Nephron (organoid): ENCODE measurements around the gene PRKCG.

Source experiments
- H3K27ac Mint-ChIP-seq, 3 experiments: 2 replicates each; pipeline ENCODE4 v1.8.0; 2020; ENCODE audit warnings: mixed read lengths in 3 of 3, mild to moderate bottlenecking in 2 of 3, moderate library complexity in 1 of 3
- H3K27me3 Mint-ChIP-seq: 2 replicates; pipeline ENCODE4 v1.8.0; 2021; ENCODE audit warnings: low read depth, mild to moderate bottlenecking, moderate library complexity, mixed read lengths
- H3K36me3 Mint-ChIP-seq: 2 replicates; pipeline ENCODE4 v1.8.0; 2020; ENCODE audit warnings: low read depth, mixed read lengths
- H3K4me1 Mint-ChIP-seq: 2 replicates; pipeline ENCODE4 v1.8.0; 2020; ENCODE audit warnings: mixed read lengths
- H3K4me3 Mint-ChIP-seq, 3 experiments: 2 replicates each; pipeline ENCODE4 v1.8.0; 2020; ENCODE audit warnings: mild to moderate bottlenecking in 3 of 3, mixed read lengths in 3 of 3, moderate library complexity in 2 of 3
- H3K9me3 Mint-ChIP-seq: 2 replicates; pipeline ENCODE4 v1.8.0; 2020; ENCODE audit warnings: mixed read lengths
- CTCF ChIP-seq, 3 experiments: fragments of 200-600 bp; sonication (generic); IDR thresholded peaks; one replicate each; pipeline ENCODE4 v1.5.0; 2021; ENCODE audit warnings: antibody characterized with exemption in 3 of 3; ENCODE audit not compliant: unreplicated experiment in 3 of 3

The PRKCG gene

DNA sequence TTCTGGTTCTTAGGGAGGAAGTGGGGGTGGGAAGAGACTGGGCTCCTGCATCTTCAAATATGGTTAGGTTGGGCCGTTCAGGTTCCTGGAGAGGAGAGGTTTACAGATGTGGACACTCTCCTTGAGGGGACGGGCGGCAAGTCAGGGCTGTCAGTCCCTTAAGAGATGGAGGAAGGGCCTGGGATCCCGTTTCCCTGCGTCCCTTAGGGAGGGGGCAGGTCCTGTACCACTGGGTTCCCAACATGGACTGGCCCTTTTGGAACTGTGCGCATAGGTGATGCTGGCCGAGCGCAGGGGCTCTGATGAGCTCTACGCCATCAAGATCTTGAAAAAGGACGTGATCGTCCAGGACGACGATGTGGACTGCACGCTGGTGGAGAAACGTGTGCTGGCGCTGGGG is 16.2 kb downstream of the PRKCG start:
- no peaks in the 10 kb centered on the region for H3K36me3 Mint-ChIP-seq
- TF ChIP-seq CTCF (IDR thresholded peaks at IDR 0.05; ENCODE audit: unreplicated experiment in 3 of 3), result no peak
- peaks cover 81% of the 10 kb centered on the region for H3K27me3 Mint-ChIP-seq
- no peaks in the 10 kb centered on the region for H3K4me1 Mint-ChIP-seq
- no peak overlapping the region for H3K4me3 Mint-ChIP-seq
- no peaks in the 10 kb centered on the region for H3K9me3 Mint-ChIP-seq
- H3K27ac Mint-ChIP-seq, result no peak overlapping the region

DNA sequence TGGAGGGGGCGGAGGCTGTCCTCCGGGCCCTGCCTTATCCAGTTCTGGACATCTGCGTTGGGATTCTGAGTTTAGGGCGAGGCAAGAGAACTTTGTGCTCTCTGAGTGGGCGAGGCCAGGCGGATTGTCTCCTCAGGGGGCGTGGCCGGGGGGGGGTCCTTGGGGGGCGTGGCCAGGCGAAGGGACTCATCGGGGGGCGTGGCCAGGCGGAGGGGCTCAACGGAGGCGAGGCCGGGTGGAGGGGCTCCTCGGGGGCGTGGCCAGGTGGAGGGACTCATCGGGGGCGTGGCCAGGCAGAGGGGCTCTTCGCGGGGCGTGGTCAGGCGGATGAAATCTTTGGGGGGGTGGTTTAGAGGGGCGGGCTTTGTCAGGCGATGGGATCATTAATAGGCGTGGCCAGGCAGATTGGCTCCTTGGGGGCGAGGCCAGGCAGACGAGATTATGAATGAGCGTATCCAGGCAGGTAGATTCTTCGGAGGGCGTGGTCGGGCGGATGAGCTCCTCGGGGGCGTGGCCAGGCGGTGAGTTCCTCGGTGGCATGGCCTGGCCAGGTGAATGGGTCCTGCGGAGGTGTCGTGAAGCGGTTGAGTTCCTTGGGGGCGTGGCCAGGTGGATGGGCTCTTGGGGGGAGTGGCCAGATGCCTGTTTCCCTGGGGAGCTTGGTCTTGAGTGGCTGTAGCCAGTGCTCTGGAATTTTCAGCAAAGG is 16.8 kb downstream of the PRKCG start:
- Mint-ChIP-seq H3K27me3 (peaks cover 82% of the 10 kb centered on the region), H3K4me3 (peak overlapping the region in 1 of 3 experiments; percentile 44), H3K9me3 (no peaks in the 10 kb centered on the region), H3K4me1 (no peaks in the 10 kb centered on the region), H3K27ac (no peak overlapping the region), H3K36me3 (no peaks in the 10 kb centered on the region)
- TF ChIP-seq CTCF (IDR thresholded peaks at IDR 0.05; ENCODE audit: unreplicated experiment in 3 of 3), result no peak

GRCh38 chr19:53900191-53900860 is 18.3 kb downstream of the PRKCG start:
- H3K9me3 Mint-ChIP-seq, result no peaks in the 10 kb centered on the region

DNA sequence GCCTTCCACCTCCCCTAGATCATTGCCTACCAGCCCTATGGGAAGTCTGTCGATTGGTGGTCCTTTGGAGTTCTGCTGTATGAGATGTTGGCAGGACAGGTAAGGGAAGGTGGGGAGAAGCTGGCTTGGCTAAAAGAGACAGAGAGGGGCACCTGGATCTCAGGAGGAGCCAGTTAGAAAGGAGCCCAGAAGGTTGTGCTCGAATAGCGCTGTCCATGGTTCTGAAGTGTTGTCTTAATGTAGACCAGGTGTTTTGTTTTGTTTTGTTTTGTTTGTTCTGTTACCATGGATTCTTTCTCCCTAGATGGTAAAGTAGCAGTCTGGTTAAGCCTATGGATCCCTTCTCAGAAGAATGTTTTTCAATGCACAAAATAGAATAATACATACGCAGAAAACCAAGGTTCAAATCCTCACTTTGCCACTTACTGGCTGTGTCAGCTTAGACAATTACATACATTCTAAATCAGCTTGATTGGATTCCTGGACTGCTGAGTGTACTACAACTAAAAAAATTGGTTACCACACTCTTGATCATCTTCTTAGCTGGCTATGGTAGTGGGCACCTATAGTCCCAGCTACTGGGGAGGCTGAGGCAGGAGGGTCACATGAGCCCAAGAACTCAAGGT is 21.2 kb downstream of the PRKCG start:
- Mint-ChIP-seq H3K4me3 (no peak overlapping the region), H3K27ac (no peak overlapping the region), H3K9me3 (no peaks in the 10 kb centered on the region), H3K36me3 (no peaks in the 10 kb centered on the region), H3K27me3 (peaks cover 93% of the 10 kb centered on the region), H3K4me1 (peaks cover 9% of the 10 kb centered on the region)
- no peak for TF ChIP-seq CTCF (IDR thresholded peaks at IDR 0.05; ENCODE audit: unreplicated experiment in 3 of 3)

More at GRCh38 chr19:53900191-53900860, 18.3 kb downstream of the PRKCG start:
- no peak for TF ChIP-seq CTCF (IDR thresholded peaks at IDR 0.05; ENCODE audit: unreplicated experiment in 3 of 3)
- H3K27me3 Mint-ChIP-seq, result peaks cover 88% of the 10 kb centered on the region
- no peak overlapping the region for H3K27ac Mint-ChIP-seq
- no peaks in the 10 kb centered on the region for H3K36me3 Mint-ChIP-seq
- no peaks in the 10 kb centered on the region for H3K4me1 Mint-ChIP-seq
- no peak overlapping the region for H3K4me3 Mint-ChIP-seq

- H3K4me1 Mint-ChIP-seq, result peaks cover 15% of the 10 kb centered on the region
- H3K9me3 Mint-ChIP-seq, result no peaks in the 10 kb centered on the region
- no peaks in the 10 kb centered on the region for H3K36me3 Mint-ChIP-seq
- H3K27me3 Mint-ChIP-seq, result peaks cover 92% of the 10 kb centered on the region
- no peak for TF ChIP-seq CTCF (IDR thresholded peaks at IDR 0.05; ENCODE audit: unreplicated experiment in 3 of 3)
- H3K4me3 Mint-ChIP-seq, result no peak overlapping the region
- H3K27ac Mint-ChIP-seq, result no peak overlapping the region
Observed at GRCh38 chr19:53904909-53905308, 22.9 kb downstream of the PRKCG start.
